PC-3 (cell line): Measurements from ENCODE around the gene SEC23B. TPM values are rescaled to one million over a fixed set of nuclear protein-coding genes. Genes with fewer than 3 reads are reported as not detected.

ENCODE experiments used
- ATAC-seq: fragments of 200-7000 bp; cut with Tn5 transposase; 2 replicates; pipeline ENCODE4 v1.9.1; 2020; ENCODE audit warnings: mild to moderate bottlenecking, moderate library complexity
- BruUV-seq: library from RNA; stranded (reverse); fragments of 400-500 nt; replicated peaks from 2 replicates; lab custom pipeline; 2021; lab: Mats Ljungman, UMichigan
- CTCF ChIA-PET: fragments of 300-600 bp; sonication (Branson Sonifier 250); formaldehyde crosslinking; loops from one replicate; lab custom pipeline; 2022; ENCODE audit warnings: antibody characterized with exemption; lab: Charles Lee
- POLR2A ChIA-PET: fragments of 300-600 bp; sonication (Branson Sonifier 250); formaldehyde crosslinking; loops from one replicate; lab custom pipeline; 2022; ENCODE audit warnings: antibody characterized with exemption; ENCODE audit not compliant: unreplicated experiment; lab: Charles Lee
- DNase-seq: peaks from one replicate; pipeline ENCODE4 v3.0.0-alpha.2; 2015
- H2AFZ ChIP-seq: fragments of 300-600 bp; sonication (generic); 2 replicates; pipeline ENCODE4 v1.6.0; 2016; ENCODE audit warnings: antibody characterized with exemption, low read length
- H3F3A ChIP-seq: fragments of 300-600 bp; sonication (generic); one replicate; pipeline ENCODE4 v1.6.0; 2017; ENCODE audit warnings: antibody characterized with exemption, low read length, control low read depth, mild to moderate bottlenecking; ENCODE audit not compliant: unreplicated experiment
- H3K27ac ChIP-seq: fragments of 300-600 bp; sonication (generic); 2 replicates; pipeline ENCODE4 v1.5.1; 2016; ENCODE audit warnings: mild to moderate bottlenecking, low read length
- H3K27me3 ChIP-seq: fragments of 300-600 bp; sonication (generic); 2 replicates; pipeline ENCODE4 v1.6.1; 2016; ENCODE audit warnings: low read length, mixed read lengths
- H3K36me3 ChIP-seq: fragments of 300-600 bp; sonication (generic); 2 replicates; pipeline ENCODE4 v1.6.1; 2016; ENCODE audit warnings: low read depth, mixed run types, low read length, mixed read lengths
- H3K4me1 ChIP-seq: fragments of 300-600 bp; sonication (generic); 2 replicates; pipeline ENCODE4 v1.5.1; 2016; ENCODE audit warnings: low read length; ENCODE audit not compliant: insufficient read depth
- H3K4me2 ChIP-seq: fragments of 300-600 bp; sonication (generic); 2 replicates; pipeline ENCODE4 v1.6.0; 2016; ENCODE audit warnings: low read length
- H3K4me3 ChIP-seq: fragments of 300-600 bp; sonication (generic); 2 replicates; pipeline ENCODE4 v1.5.1; 2016; ENCODE audit warnings: mild to moderate bottlenecking, low read length, mixed read lengths
- H3K79me2 ChIP-seq: fragments of 300-600 bp; sonication (generic); 2 replicates; pipeline ENCODE4 v1.6.1; 2017; ENCODE audit warnings: low read length, mixed read lengths
- H3K9ac ChIP-seq: fragments of 300-600 bp; sonication (generic); 2 replicates; pipeline ENCODE4 v1.6.0; 2016; ENCODE audit warnings: mild to moderate bottlenecking, low read length
- H3K9me2 ChIP-seq: fragments of 300-600 bp; sonication (generic); replicated peaks from 2 replicates; pipeline ENCODE4 v1.6.1; 2016; ENCODE audit warnings: mixed run types, low read length, mixed read lengths
- H3K9me3 ChIP-seq: fragments of 300-600 bp; sonication (generic); 2 replicates; pipeline ENCODE4 v1.6.1; 2016; ENCODE audit warnings: low read length, mixed read lengths
- H4K20me1 ChIP-seq: fragments of 300-600 bp; sonication (generic); 2 replicates; pipeline ENCODE4 v1.6.1; 2016; ENCODE audit warnings: low read length, mixed read lengths
- EZH2 ChIP-seq: fragments of 300-600 bp; sonication (generic); IDR thresholded peaks from one replicate; pipeline ENCODE4 v1.6.1; 2017; ENCODE audit warnings: antibody characterized with exemption, mild to moderate bottlenecking, low read length; ENCODE audit not compliant: unreplicated experiment
- EZH2phosphoT487 ChIP-seq: fragments of 300-600 bp; sonication (generic); IDR thresholded peaks from 2 replicates; pipeline ENCODE4 v1.6.1; 2018; ENCODE audit warnings: mild to moderate bottlenecking, antibody characterized with exemption, low read length, borderline replicate concordance
- intact Hi-C: fragments of 100-400 bp; cut with micrococcal nuclease; formaldehyde crosslinking; loops from 2 replicates; pipeline ENCODE4 v1.9.0; 2023
- microRNA-seq: library from miRNA; unstranded; fragments of <30 nt; microRNA quantifications from one replicate; pipeline ENCODE4 v1.1.0, GENCODE V29; 2020; ENCODE audit not compliant: unreplicated experiment
- total RNA-seq: library from RNA; depleted of rRNA; stranded (reverse); fragments of >200 nt; gene quantifications from 2 replicates; pipeline ENCODE4 v1.2.3, GENCODE V29; 2014; rRNA removed
- TF ChIP-seq, protein P1 (sequence below): fragments of 300-600 bp; sonication (generic); conservative IDR thresholded peaks from 2 replicates; pipeline ENCODE4 v1.5.1; 2017; ENCODE audit warnings: antibody characterized with exemption, low read depth, mild to moderate bottlenecking, low read length

Gene SEC23B
- total RNA-seq, 1 experiment from 2014 or later = 89.5 TPM

DNA sequence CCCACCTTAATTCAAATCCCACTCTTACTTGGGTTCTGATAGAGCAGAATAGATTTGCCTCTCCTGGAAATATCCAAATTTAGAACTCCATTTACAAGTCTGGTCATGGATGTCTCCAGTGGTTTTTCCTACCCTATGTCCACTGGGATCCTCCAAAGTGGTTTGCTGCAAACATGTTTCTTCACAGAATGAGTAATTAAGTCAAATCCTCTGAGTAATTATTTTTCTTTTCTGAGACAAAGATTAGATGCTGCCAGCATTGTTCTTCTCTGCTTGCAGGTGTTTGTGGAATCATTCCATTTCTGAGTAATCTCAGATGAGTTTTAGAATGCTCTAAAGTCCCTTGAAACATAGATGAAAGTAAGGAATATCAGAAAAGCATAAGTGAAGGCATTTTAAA lies 102.0 kb downstream of the SEC23B start:
- no TSS peak for BruUV-seq
- H3K79me2 ChIP-seq = no peaks in the 10 kb centered on the region
- no peaks in the 10 kb centered on the region for H3K9me2 ChIP-seq
- POLR2A ChIA-PET = no interaction called here
- H4K20me1 ChIP-seq = no peaks in the 10 kb centered on the region
- H3K36me3 ChIP-seq = peaks cover 3% of the 10 kb centered on the region; the same call in 1 of the 2 replicates
- H3F3A ChIP-seq = no peaks in the 10 kb centered on the region
- no peaks in the 10 kb centered on the region for H3K9me3 ChIP-seq
- intact Hi-C loops = no loop called here
- no peak overlapping the region for H3K4me3 ChIP-seq
- ATAC-seq (no peak), DNase-seq (no peak)
- H3K27ac ChIP-seq = no peak overlapping the region
- CTCF ChIA-PET = interaction anchor here (0.6 kb wide), 1 partner anchor 180 kb away, joined by 5 read pairs; no protein-coding TSS in a partner anchor
- no peak overlapping the region for H3K9ac ChIP-seq
- peaks cover 8% of the 10 kb centered on the region for H3K4me1 ChIP-seq
- H3K27me3 ChIP-seq = no peaks in the 10 kb centered on the region
- TF ChIP-seq, protein P1, sequence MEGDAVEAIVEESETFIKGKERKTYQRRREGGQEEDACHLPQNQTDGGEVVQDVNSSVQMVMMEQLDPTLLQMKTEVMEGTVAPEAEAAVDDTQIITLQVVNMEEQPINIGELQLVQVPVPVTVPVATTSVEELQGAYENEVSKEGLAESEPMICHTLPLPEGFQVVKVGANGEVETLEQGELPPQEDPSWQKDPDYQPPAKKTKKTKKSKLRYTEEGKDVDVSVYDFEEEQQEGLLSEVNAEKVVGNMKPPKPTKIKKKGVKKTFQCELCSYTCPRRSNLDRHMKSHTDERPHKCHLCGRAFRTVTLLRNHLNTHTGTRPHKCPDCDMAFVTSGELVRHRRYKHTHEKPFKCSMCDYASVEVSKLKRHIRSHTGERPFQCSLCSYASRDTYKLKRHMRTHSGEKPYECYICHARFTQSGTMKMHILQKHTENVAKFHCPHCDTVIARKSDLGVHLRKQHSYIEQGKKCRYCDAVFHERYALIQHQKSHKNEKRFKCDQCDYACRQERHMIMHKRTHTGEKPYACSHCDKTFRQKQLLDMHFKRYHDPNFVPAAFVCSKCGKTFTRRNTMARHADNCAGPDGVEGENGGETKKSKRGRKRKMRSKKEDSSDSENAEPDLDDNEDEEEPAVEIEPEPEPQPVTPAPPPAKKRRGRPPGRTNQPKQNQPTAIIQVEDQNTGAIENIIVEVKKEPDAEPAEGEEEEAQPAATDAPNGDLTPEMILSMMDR = no peak
- TF ChIP-seq EZH2phosphoT487 = no peak
- TF ChIP-seq EZH2 = no peak
- no peak overlapping the region for H3K4me2 ChIP-seq
- no peak overlapping the region for H2AFZ ChIP-seq

Small RNAs within 50 kb of the gene (microRNA-seq; reads per million reads assigned to microRNA genes)
- 1.3 reads per million for gene MIR3192

Other genes with a start within 250 kb of the SEC23B start
- 16.3 and 17.1 TPM in 2 replicates for gene ZNF133, start 219.4 kb upstream of the SEC23B start, total RNA-seq
- 2.6 and 3.2 TPM in 2 replicates for gene DZANK1, start 40.9 kb upstream of the SEC23B start, total RNA-seq
- gene POLR3F, start 40.5 kb upstream of the SEC23B start, total RNA-seq = 28.2 and 31.8 TPM in 2 replicates
- gene RBBP9, start 10.7 kb upstream of the SEC23B start, total RNA-seq = 17.7 and 22.8 TPM in 2 replicates
- gene SMIM26, start 59.5 kb downstream of the SEC23B start, total RNA-seq = 76.7 and 83.6 TPM in 2 replicates
- gene DTD1, start 80.1 kb downstream of the SEC23B start, total RNA-seq = 101 and 124 TPM in 2 replicates